ENCODE results near the gene ARHGAP44.

The ARHGAP44 gene

DNA sequence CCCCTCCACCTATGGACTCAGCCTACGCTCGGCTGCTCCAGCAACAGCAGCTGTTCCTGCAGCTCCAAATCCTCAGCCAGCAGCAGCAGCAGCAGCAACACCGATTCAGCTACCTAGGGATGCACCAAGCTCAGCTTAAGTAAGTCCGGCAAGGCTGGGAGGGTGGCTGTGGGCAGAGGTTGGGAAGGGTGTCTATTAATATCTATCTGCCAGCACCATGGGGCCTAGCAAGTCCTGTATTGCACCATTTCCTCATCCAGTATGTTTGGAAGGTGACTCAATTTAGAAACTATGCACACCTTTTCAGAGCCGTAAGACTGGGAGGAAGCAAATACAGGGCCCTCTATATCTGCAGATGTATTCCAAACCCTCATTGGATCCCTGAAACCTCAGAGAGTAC is 45.0 kb upstream of the ARHGAP44 start:
- ATAC-seq (ENCODE audit: insufficient read depth, low read depth) (no peak), DNase-seq (no peak)
- H3K36me3 ChIP-seq (ENCODE audit: insufficient read depth, low read length): no peaks in the 10 kb centered on the region
- H3K4me2 ChIP-seq (ENCODE audit: insufficient read depth, low read length): no peak overlapping the region
- H4K20me1 ChIP-seq (ENCODE audit: insufficient read depth, low read length): no peaks in the 10 kb centered on the region
- no peak overlapping the region for H3K27ac ChIP-seq (ENCODE audit: low read length)
- H3K4me1 ChIP-seq (ENCODE audit: insufficient read depth, low read length): no peaks in the 10 kb centered on the region
- TF ChIP-seq EZH2 (IDR thresholded peaks at IDR 0.05; ENCODE audit: borderline replicate concordance, low read depth, low read length, severe bottlenecking) (no peak), CTCF (IDR thresholded peaks at IDR 0.05; ENCODE audit: borderline replicate concordance, extremely low read depth, low read length, poor library complexity, severe bottlenecking) (no peak)
- no peaks in the 10 kb centered on the region for H3K27me3 ChIP-seq (ENCODE audit: insufficient read depth, low read length, poor library complexity)
- no peak overlapping the region for H2AFZ ChIP-seq (ENCODE audit: low read depth, low read length)
- H3K4me3 ChIP-seq (ENCODE audit: low read depth in 1 of 2, low read length in 2 of 2): no peak overlapping the region
- H3K9me3 ChIP-seq (ENCODE audit: insufficient read depth, low read length, severe bottlenecking): no peaks in the 10 kb centered on the region
- no peaks in the 10 kb centered on the region for H3K79me2 ChIP-seq (ENCODE audit: insufficient read depth, low read length)
- H3K9ac ChIP-seq (ENCODE audit: low read depth, low read length): no peak overlapping the region

- Histone ChIP-seq H3K9me3 (ENCODE audit: insufficient read depth, low read length, severe bottlenecking) (no peaks in the 10 kb centered on the region), H2AFZ (ENCODE audit: low read depth, low read length) (no peak overlapping the region), H3K36me3 (ENCODE audit: insufficient read depth, low read length) (no peaks in the 10 kb centered on the region), H3K27ac (ENCODE audit: low read length) (no peak overlapping the region), H3K4me3 (ENCODE audit: low read depth in 1 of 2, low read length in 2 of 2) (no peak overlapping the region), H3K4me1 (ENCODE audit: insufficient read depth, low read length) (no peaks in the 10 kb centered on the region), H3K27me3 (ENCODE audit: insufficient read depth, low read length, poor library complexity) (no peaks in the 10 kb centered on the region), H3K79me2 (ENCODE audit: insufficient read depth, low read length) (no peaks in the 10 kb centered on the region), H3K4me2 (ENCODE audit: insufficient read depth, low read length) (no peak overlapping the region), H4K20me1 (ENCODE audit: insufficient read depth, low read length) (no peaks in the 10 kb centered on the region), H3K9ac (ENCODE audit: low read depth, low read length) (no peak overlapping the region)
- TF ChIP-seq CTCF (IDR thresholded peaks at IDR 0.05; ENCODE audit: borderline replicate concordance, extremely low read depth, low read length, poor library complexity, severe bottlenecking) (no peak), EZH2 (IDR thresholded peaks at IDR 0.05; ENCODE audit: borderline replicate concordance, low read depth, low read length, severe bottlenecking) (no peak)
- DNase-seq (no peak), ATAC-seq (ENCODE audit: insufficient read depth, low read depth) (no peak)
Observed at GRCh38 chr17:12744786-12745185, 44.5 kb upstream of the ARHGAP44 start.

DNA sequence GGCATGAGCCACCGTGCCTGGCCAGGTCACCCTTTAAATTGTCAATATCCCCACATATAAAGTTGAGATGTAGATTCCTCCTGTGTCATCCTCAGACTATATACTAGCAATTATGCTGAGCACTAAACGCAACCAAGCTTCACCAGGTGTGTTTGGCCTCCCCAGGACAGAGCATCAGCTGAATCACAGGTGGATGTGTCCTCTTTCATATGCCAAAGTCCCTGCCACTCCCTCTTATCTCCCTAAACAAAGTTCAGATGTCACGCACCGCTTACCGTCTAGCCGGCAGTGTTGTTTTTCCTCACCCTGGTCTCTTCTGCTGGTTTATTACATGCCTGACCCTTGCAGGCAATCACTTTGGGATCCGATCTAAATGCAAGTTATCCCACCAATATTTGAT is 43.8 kb upstream of the ARHGAP44 start:
- Histone ChIP-seq H3K4me2 (ENCODE audit: insufficient read depth, low read length) (no peak overlapping the region), H3K4me1 (ENCODE audit: insufficient read depth, low read length) (no peaks in the 10 kb centered on the region), H2AFZ (ENCODE audit: low read depth, low read length) (no peak overlapping the region), H4K20me1 (ENCODE audit: insufficient read depth, low read length) (no peaks in the 10 kb centered on the region), H3K4me3 (ENCODE audit: low read depth in 1 of 2, low read length in 2 of 2) (no peak overlapping the region), H3K27ac (ENCODE audit: low read length) (no peak overlapping the region), H3K79me2 (ENCODE audit: insufficient read depth, low read length) (no peaks in the 10 kb centered on the region), H3K9me3 (ENCODE audit: insufficient read depth, low read length, severe bottlenecking) (no peaks in the 10 kb centered on the region), H3K36me3 (ENCODE audit: insufficient read depth, low read length) (no peaks in the 10 kb centered on the region), H3K9ac (ENCODE audit: low read depth, low read length) (no peak overlapping the region), H3K27me3 (ENCODE audit: insufficient read depth, low read length, poor library complexity) (no peaks in the 10 kb centered on the region)
- TF ChIP-seq EZH2 (IDR thresholded peaks at IDR 0.05; ENCODE audit: borderline replicate concordance, low read depth, low read length, severe bottlenecking) (no peak), CTCF (IDR thresholded peaks at IDR 0.05; ENCODE audit: borderline replicate concordance, extremely low read depth, low read length, poor library complexity, severe bottlenecking) (no peak)
- ATAC-seq (ENCODE audit: insufficient read depth, low read depth) (no peak), DNase-seq (no peak)

GRCh38 chr17:12756786-12757185 is 32.5 kb upstream of the ARHGAP44 start:
- H2AFZ ChIP-seq (ENCODE audit: low read depth, low read length): no peak overlapping the region
- H3K4me1 ChIP-seq (ENCODE audit: insufficient read depth, low read length): no peaks in the 10 kb centered on the region
- H3K9me3 ChIP-seq (ENCODE audit: insufficient read depth, low read length, severe bottlenecking): no peaks in the 10 kb centered on the region

More at GRCh38 chr17:12756786-12757185, 32.5 kb upstream of the ARHGAP44 start:
- Histone ChIP-seq H3K79me2 (ENCODE audit: insufficient read depth, low read length) (no peaks in the 10 kb centered on the region), H3K4me2 (ENCODE audit: insufficient read depth, low read length) (no peak overlapping the region), H3K4me3 (ENCODE audit: low read depth in 1 of 2, low read length in 2 of 2) (no peak overlapping the region), H3K27ac (ENCODE audit: low read length) (no peak overlapping the region), H3K9ac (ENCODE audit: low read depth, low read length) (no peak overlapping the region), H4K20me1 (ENCODE audit: insufficient read depth, low read length) (no peaks in the 10 kb centered on the region), H3K36me3 (ENCODE audit: insufficient read depth, low read length) (no peaks in the 10 kb centered on the region), H3K27me3 (ENCODE audit: insufficient read depth, low read length, poor library complexity) (no peaks in the 10 kb centered on the region)
- ATAC-seq (ENCODE audit: insufficient read depth, low read depth) (no peak), DNase-seq (no peak)
- TF ChIP-seq EZH2 (IDR thresholded peaks at IDR 0.05; ENCODE audit: borderline replicate concordance, low read depth, low read length, severe bottlenecking) (no peak), CTCF (IDR thresholded peaks at IDR 0.05; ENCODE audit: borderline replicate concordance, extremely low read depth, low read length, poor library complexity, severe bottlenecking) (no peak)
